ENCODE results near the gene C1GALT1C1L. TPM values are rescaled to one million over a fixed set of nuclear protein-coding genes. Genes with fewer than 3 reads are reported as not detected.
A peak's percentile ranks its signal among the peaks of the same experiment; 100 is the strongest.
"Not testable (repeated sequence)": the region's sequence is repeated elsewhere in the genome, so short reads cannot be mapped to it uniquely, and the experiment has no call there.

The C1GALT1C1L gene
- total and polyA plus RNA-seq, 9 donors, result 0.64 to 1.6 (median 1.2) TPM; not detected in 2

- Histone ChIP-seq H3K4me1 (ENCODE audit: insufficient read depth) (no peaks in the 10 kb centered on the region), H3K9me3 (no peaks in the 10 kb centered on the region), H3K27me3 (no peaks in the 10 kb centered on the region), H3K4me3 (no peak overlapping the region), H3K36me3 (no peaks in the 10 kb centered on the region), H3K27ac (no peak overlapping the region)
- WGBS, 3 donors, result 53 to 69% (median 66%) methylated on average over 5 of the region's 5 CpGs
- TF ChIP-seq POLR2A (IDR thresholded peaks at IDR 0.05) (no peak), EP300 (IDR thresholded peaks at IDR 0.05) (no peak), CTCF (IDR thresholded peaks at IDR 0.05) (no peak)
- intact Hi-C loops (cut with DNase I), result no loop called here
- DNase-seq, result no peak
Observed at GRCh38 chr2:43685357-43685756, 9.1 kb upstream of the C1GALT1C1L start.

GRCh38 chr2:43677783-43678182 is 1.6 kb upstream of the C1GALT1C1L start:
- H3K27ac ChIP-seq; H3K4me1 ChIP-seq (ENCODE audit: insufficient read depth); H3K27me3 ChIP-seq; intact Hi-C loops (cut with DNase I); H3K36me3 ChIP-seq; H3K4me3 ChIP-seq; H3K9me3 ChIP-seq: not testable (repeated sequence)
- 94 to 99% (median 97%) methylated on average over 16 to 32 of the region's 32 CpGs for WGBS, 3 donors
- peak in 1 of 5 donors; percentile 21 for DNase-seq

GRCh38 chr2:43675646-43676321 is 445 bp downstream of the C1GALT1C1L start:
- H3K9me3 ChIP-seq, result no peaks in the 10 kb centered on the region
- no peak overlapping the region for H3K27ac ChIP-seq
- no peak for DNase-seq
- no peaks in the 10 kb centered on the region for H3K4me1 ChIP-seq (ENCODE audit: insufficient read depth)
- H3K27me3 ChIP-seq, result no peaks in the 10 kb centered on the region
- peak overlapping the region; percentile 57 for H3K4me3 ChIP-seq
- WGBS, 3 donors, result 60 to 70% (median 69%) methylated on average over 14 of the region's 14 CpGs
- H3K36me3 ChIP-seq, result no peaks in the 10 kb centered on the region
- TF ChIP-seq POLR2A (IDR thresholded peaks at IDR 0.05) (no peak), EP300 (IDR thresholded peaks at IDR 0.05) (no peak), CTCF (IDR thresholded peaks at IDR 0.05) (no peak)
- intact Hi-C loops (cut with DNase I), result no loop called here

GRCh38 chr2:43657241-43657640 is 19.0 kb downstream of the C1GALT1C1L start:
- Histone ChIP-seq H3K4me1 (ENCODE audit: insufficient read depth) (no peaks in the 10 kb centered on the region), H3K27me3 (no peaks in the 10 kb centered on the region), H3K27ac (no peak overlapping the region), H3K4me3 (no peak overlapping the region), H3K9me3 (no peaks in the 10 kb centered on the region), H3K36me3 (no peaks in the 10 kb centered on the region)
- DNase-seq, result no peak
- WGBS, 3 donors, result 97 to 98% (median 97%) methylated on average over 3 of the region's 3 CpGs
- TF ChIP-seq CTCF (IDR thresholded peaks at IDR 0.05), result no peak
- no peak for TF ChIP-seq POLR2A (IDR thresholded peaks at IDR 0.05)
- TF ChIP-seq EP300 (IDR thresholded peaks at IDR 0.05), result no peak
- intact Hi-C loops (cut with DNase I), result no loop called here

- Histone ChIP-seq H3K27me3 (no peaks in the 10 kb centered on the region), H3K9me3 (no peaks in the 10 kb centered on the region), H3K36me3 (no peaks in the 10 kb centered on the region), H3K4me1 (ENCODE audit: insufficient read depth) (peaks cover 1% of the 10 kb centered on the region), H3K4me3 (no peak overlapping the region), H3K27ac (no peak overlapping the region)
- TF ChIP-seq EP300 (IDR thresholded peaks at IDR 0.05), result no peak
- TF ChIP-seq CTCF (IDR thresholded peaks at IDR 0.05), result no peak
- no peak for TF ChIP-seq POLR2A (IDR thresholded peaks at IDR 0.05)
- no peak for DNase-seq
- intact Hi-C loops (cut with DNase I), result no loop called here
- WGBS, 3 donors, result 91 to 95% (median 94%) methylated on average over 2 of the region's 2 CpGs
Observed at GRCh38 chr2:43653506-43653905, 22.7 kb downstream of the C1GALT1C1L start.
